K562 (cell line): ENCODE measurements around the gene MCM6. TPM values are rescaled to one million over a fixed set of nuclear protein-coding genes. Genes with fewer than 3 reads are reported as not detected.
A peak's percentile ranks its signal among the peaks of the same experiment; 100 is the strongest.

Experiments
- ESRRB ChIP-seq: fragments of 250-450 bp; sonication (Bioruptor Pico); IDR thresholded peaks from 2 replicates; pipeline ENCODE4 v1.5.0; 2020; ENCODE audit warnings: mild to moderate bottlenecking, moderate library complexity, borderline replicate concordance
- FIP1L1 ChIP-seq: fragments of 200-400 bp; formaldehyde crosslinking; IDR thresholded peaks from 2 replicates; pipeline ENCODE4 v1.6.1; 2018; ENCODE audit warnings: mild to moderate bottlenecking, low read depth, low read length; ENCODE audit not compliant: poor library complexity, severe bottlenecking
- GTF2F1 ChIP-seq: IDR thresholded peaks from 2 replicates; pipeline ENCODE4 v1.6.1; 2011; ENCODE audit warnings: low read depth, low read length, improper control_type of control experiment
- IRF2 ChIP-seq: sonication (generic); formaldehyde crosslinking; IDR thresholded peaks from 2 replicates; pipeline ENCODE4 v1.8.1; 2022; ENCODE audit warnings: mild to moderate bottlenecking, missing genetic modification reagents
- MCM2 ChIP-seq: fragments of 450-650 bp; IDR thresholded peaks from 2 replicates; pipeline ENCODE4 v1.6.1; 2017; ENCODE audit warnings: low read depth, mild to moderate bottlenecking
- MCM7 ChIP-seq, 2 experiments: fragments of 450-650 bp; IDR thresholded peaks; 2 replicates each; pipeline ENCODE4 v1.6.1; 2016 to 2018
- NR2F6 ChIP-seq: fragments of 450-650 bp; formaldehyde crosslinking; IDR thresholded peaks from 2 replicates; pipeline ENCODE4 v1.4.0; 2020; ENCODE audit warnings: mild to moderate bottlenecking
- RNF2 ChIP-seq: sonication (generic); IDR thresholded peaks from 2 replicates; pipeline ENCODE4 v1.6.1; 2016
- SMC3 ChIP-seq: conservative IDR thresholded peaks from 2 replicates; pipeline ENCODE4 v1.6.1; 2011; ENCODE audit warnings: low read depth, low read length, improper control_type of control experiment; ENCODE audit not compliant: insufficient read depth
- TCF7L2 ChIP-seq: fragments of 150-350 bp; IDR thresholded peaks from 2 replicates; pipeline ENCODE4 v1.6.1; 2016; ENCODE audit warnings: low read depth, mild to moderate bottlenecking, low read length, moderate library complexity
- ZBTB7A ChIP-seq: IDR thresholded peaks from 2 replicates; pipeline ENCODE4 v1.6.1; 2011; ENCODE audit warnings: low read depth, mild to moderate bottlenecking, low read length, moderate library complexity, borderline replicate concordance; ENCODE audit not compliant: control insufficient read depth
- ZNF384 ChIP-seq: IDR thresholded peaks from 2 replicates; pipeline ENCODE4 v1.6.1; 2012; ENCODE audit warnings: low read depth, low read length, improper control_type of control experiment
- polyA plus RNA-seq, 8 experiments: library from polyadenylated mRNA; depleted of rRNA in 4 of 8; stranded (reverse) in 5 of 8; unstranded in 3 of 8; fragments of >200 nt; fragmentation: Nextera tagmentation in 2 of 8; fragmentation: Illumina TruSeq in 1 of 8; extraction: Ambion mirVana in 2 of 8; extraction: Trizol in 1 of 8; gene quantifications; 2 replicates each; pipeline versions ENCODE4 v1.2.1 to v1.2.3, GENCODE V29; 2011 to 2014; ENCODE audit warnings: inconsistent platforms in 1 of 8, missing spikeins in 1 of 8
- total RNA-seq, 7 experiments: library from RNA; depleted of rRNA in 6 of 7; stranded (reverse); fragments of >200 nt in 6 of 7; fragmentation: Illumina TruSeq in 2 of 7; extraction: Trizol in 2 of 7; gene quantifications; 2 replicates each; pipeline versions ENCODE4 v1.2.1 to v1.2.3, GENCODE V29; 2011 to 2021; ENCODE audit warnings: low replicate concordance in 1 of 7
- TF ChIP-seq, protein P1 (sequence below): fragments of 250-450 bp; sonication (Bioruptor Pico); IDR thresholded peaks from 2 replicates; pipeline ENCODE4 v1.4.0; 2020
- TF ChIP-seq, protein P2 (sequence below): sonication (generic); formaldehyde crosslinking; IDR thresholded peaks from 2 replicates; pipeline ENCODE4 v1.8.1; 2022; ENCODE audit warnings: missing genetic modification reagents
- TF ChIP-seq, protein P3 (sequence below): fragments of 250-450 bp; sonication (Bioruptor Pico); IDR thresholded peaks from 2 replicates; pipeline ENCODE4 v1.5.0; 2021; ENCODE audit warnings: mild to moderate bottlenecking, moderate library complexity
- TF ChIP-seq, protein P4 (sequence below): sonication (generic); formaldehyde crosslinking; IDR thresholded peaks from 2 replicates; pipeline ENCODE4 v1.8.1; 2023; ENCODE audit warnings: mild to moderate bottlenecking, missing genetic modification reagents

Gene MCM6
- total and polyA plus RNA-seq, 9 of the 15 experiments (the other 6 are each of a cell fraction or from before 2014, with no cell fraction given): 42.6 to 133 (median 82.4) TPM

DNA sequence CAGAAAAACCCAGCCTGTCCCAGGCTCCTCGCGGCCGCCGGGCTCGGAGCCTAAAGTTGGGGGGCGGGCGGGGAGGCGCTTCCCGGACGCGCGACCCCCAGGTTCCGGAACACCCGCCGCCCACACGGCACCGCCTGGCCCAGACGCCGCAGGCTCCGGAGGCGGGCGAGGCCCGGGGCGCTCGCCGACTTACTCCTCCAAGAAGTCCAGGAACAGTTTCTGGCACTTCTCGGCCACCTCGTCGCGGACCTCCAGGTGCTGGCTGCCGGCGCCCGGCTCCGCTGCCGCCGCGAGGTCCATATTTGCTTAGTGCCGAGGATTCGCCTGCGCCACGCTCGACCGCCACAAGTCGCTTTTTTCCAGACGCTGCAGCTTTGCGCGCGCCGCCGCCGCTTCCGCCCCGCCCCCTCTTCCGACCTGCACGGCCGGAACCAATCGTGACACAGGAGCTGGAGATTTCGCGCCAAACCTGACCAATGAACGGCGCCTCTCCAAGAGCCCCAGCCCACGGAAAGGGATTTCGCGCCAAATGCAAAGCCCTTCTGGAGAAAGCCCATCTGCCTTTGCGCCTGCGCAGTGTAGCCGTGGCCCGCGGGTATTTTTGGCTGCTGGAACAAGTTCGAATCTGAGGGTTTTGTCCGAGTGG lies at the start of gene MCM6 (continued):
- TF ChIP-seq FIP1L1 (peak; percentile 92), TCF7L2 (no peak; the same call in 1 of the 2 replicates), GTF2F1 (no peak), MCM7 (IDR thresholded peaks at IDR 0.05) (no peak), ZNF384 (no peak), ESRRB (no peak), RNF2 (no peak; the same call in 1 of the 2 replicates), SMC3 (no peak), IRF2 (CRISPR knock-in tag) (no peak), ZBTB7A (peak; percentile 32; the same call in 1 of the 2 replicates), NR2F6 (no peak), MCM2 (no peak)
- TF ChIP-seq, protein P1, sequence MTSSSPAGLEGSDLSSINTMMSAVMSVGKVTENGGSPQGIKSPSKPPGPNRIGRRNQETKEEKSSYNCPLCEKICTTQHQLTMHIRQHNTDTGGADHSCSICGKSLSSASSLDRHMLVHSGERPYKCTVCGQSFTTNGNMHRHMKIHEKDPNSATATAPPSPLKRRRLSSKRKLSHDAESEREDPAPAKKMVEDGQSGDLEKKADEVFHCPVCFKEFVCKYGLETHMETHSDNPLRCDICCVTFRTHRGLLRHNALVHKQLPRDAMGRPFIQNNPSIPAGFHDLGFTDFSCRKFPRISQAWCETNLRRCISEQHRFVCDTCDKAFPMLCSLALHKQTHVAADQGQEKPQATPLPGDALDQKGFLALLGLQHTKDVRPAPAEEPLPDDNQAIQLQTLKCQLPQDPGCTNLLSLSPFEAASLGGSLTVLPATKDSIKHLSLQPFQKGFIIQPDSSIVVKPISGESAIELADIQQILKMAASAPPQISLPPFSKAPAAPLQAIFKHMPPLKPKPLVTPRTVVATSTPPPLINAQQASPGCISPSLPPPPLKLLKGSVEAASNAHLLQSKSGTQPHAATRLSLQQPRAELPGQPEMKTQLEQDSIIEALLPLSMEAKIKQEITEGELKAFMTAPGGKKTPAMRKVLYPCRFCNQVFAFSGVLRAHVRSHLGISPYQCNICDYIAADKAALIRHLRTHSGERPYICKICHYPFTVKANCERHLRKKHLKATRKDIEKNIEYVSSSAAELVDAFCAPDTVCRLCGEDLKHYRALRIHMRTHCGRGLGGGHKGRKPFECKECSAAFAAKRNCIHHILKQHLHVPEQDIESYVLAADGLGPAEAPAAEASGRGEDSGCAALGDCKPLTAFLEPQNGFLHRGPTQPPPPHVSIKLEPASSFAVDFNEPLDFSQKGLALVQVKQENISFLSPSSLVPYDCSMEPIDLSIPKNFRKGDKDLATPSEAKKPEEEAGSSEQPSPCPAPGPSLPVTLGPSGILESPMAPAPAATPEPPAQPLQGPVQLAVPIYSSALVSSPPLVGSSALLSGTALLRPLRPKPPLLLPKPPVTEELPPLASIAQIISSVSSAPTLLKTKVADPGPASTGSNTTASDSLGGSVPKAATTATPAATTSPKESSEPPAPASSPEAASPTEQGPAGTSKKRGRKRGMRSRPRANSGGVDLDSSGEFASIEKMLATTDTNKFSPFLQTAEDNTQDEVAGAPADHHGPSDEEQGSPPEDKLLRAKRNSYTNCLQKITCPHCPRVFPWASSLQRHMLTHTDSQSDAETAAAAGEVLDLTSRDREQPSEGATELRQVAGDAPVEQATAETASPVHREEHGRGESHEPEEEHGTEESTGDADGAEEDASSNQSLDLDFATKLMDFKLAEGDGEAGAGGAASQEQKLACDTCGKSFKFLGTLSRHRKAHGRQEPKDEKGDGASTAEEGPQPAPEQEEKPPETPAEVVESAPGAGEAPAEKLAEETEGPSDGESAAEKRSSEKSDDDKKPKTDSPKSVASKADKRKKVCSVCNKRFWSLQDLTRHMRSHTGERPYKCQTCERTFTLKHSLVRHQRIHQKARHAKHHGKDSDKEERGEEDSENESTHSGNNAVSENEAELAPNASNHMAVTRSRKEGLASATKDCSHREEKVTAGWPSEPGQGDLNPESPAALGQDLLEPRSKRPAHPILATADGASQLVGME (CRISPR knock-in tag): no peak
- TF ChIP-seq, protein P2, sequence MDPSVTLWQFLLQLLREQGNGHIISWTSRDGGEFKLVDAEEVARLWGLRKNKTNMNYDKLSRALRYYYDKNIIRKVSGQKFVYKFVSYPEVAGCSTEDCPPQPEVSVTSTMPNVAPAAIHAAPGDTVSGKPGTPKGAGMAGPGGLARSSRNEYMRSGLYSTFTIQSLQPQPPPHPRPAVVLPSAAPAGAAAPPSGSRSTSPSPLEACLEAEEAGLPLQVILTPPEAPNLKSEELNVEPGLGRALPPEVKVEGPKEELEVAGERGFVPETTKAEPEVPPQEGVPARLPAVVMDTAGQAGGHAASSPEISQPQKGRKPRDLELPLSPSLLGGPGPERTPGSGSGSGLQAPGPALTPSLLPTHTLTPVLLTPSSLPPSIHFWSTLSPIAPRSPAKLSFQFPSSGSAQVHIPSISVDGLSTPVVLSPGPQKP (CRISPR knock-in tag): no peak
- TF ChIP-seq, protein P3, sequence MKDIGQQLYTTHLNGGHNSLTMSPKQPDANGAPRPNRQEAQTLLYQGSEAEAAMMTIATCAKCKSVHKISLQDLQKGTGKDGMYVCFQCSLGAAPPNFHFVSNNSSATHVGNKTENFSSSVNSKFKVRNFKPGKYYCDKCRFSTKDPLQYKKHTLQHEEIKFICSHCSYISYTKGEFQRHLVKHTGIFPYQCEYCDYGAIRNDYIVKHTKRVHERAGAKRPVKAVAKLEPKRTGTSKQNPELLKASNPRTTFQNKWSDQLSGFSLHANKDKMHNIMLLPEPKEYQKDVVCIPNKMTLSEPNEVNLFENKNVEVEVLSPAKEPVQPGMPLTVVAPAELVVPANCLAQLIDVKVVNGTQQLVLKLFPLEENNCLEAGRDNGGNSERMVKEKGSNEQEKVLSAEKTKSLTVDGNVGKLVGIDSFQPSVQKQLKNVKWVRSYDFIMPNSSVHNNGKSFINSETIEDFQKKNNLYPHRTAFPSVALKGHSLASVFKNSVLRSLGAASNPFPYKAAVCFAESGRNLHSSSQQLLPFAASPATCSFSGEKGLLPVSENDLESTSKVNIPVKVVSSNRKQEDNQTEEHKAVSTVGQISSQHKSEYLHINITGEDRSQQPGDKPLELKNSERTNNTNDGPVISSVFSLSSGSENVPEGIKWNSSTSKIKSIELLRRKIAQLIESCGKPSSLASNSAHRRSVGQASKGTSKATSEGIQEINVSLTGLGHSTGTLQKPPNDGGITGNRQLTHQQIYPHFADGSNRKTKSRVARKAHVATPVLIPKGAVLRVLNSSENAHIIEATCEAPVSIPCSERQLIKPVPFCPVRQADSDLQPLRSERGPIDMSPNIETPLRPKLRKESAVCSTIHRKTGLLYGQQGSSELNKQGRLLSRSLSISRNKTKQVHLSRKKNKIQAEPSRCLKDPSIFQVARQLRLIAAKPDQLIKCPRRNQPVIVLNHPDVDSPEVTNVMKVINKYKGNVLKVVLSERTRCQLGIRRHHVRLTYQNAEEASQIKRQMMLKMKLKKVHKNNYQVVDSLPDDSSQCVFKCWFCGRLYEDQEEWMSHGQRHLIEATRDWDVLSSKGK (CRISPR knock-in tag): no peak
- TF ChIP-seq, protein P4, sequence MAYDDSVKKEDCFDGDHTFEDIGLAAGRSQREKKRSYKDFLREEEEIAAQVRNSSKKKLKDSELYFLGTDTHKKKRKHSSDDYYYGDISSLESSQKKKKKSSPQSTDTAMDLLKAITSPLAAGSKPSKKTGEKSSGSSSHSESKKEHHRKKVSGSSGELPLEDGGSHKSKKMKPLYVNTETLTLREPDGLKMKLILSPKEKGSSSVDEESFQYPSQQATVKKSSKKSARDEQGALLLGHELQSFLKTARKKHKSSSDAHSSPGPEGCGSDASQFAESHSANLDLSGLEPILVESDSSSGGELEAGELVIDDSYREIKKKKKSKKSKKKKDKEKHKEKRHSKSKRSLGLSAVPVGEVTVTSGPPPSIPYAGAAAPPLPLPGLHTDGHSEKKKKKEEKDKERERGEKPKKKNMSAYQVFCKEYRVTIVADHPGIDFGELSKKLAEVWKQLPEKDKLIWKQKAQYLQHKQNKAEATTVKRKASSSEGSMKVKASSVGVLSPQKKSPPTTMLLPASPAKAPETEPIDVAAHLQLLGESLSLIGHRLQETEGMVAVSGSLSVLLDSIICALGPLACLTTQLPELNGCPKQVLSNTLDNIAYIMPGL (CRISPR knock-in tag): peak; percentile 81; the same call in 1 of the 2 replicates
